ENCODE results near the gene STARD3. TPM values are rescaled to one million over a fixed set of nuclear protein-coding genes. Genes with fewer than 3 reads are reported as not detected.

Gene STARD3
- total and polyA plus RNA-seq, 2 of the 13 experiments (the other 11 are each of a cell fraction or from before 2014, with no cell fraction given), result 34.6 to 100 TPM

- TF ChIP-seq, protein P1, sequence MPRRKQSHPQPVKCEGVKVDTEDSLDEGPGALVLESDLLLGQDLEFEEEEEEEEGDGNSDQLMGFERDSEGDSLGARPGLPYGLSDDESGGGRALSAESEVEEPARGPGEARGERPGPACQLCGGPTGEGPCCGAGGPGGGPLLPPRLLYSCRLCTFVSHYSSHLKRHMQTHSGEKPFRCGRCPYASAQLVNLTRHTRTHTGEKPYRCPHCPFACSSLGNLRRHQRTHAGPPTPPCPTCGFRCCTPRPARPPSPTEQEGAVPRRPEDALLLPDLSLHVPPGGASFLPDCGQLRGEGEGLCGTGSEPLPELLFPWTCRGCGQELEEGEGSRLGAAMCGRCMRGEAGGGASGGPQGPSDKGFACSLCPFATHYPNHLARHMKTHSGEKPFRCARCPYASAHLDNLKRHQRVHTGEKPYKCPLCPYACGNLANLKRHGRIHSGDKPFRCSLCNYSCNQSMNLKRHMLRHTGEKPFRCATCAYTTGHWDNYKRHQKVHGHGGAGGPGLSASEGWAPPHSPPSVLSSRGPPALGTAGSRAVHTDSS (CRISPR knock-in tag; conservative IDR thresholded peaks at IDR 0.05), result no peak
- TF ChIP-seq SYNCRIP (IDR thresholded peaks at IDR 0.05; ENCODE audit: insufficient read depth, low read depth, low read length) (no peak), NFE2 (CRISPR knock-in tag; IDR thresholded peaks at IDR 0.05) (no peak), ZNF124 (CRISPR knock-in tag; IDR thresholded peaks at IDR 0.05) (no peak), ZBTB2 (CRISPR knock-in tag; IDR thresholded peaks at IDR 0.05; ENCODE audit: low read depth) (no peak), TEAD2 (CRISPR knock-in tag; IDR thresholded peaks at IDR 0.05) (no peak), ESRRA (CRISPR knock-in tag; IDR thresholded peaks at IDR 0.05; ENCODE audit: low read depth) (no peak), SAFB2 (CRISPR knock-in tag; IDR thresholded peaks at IDR 0.05; ENCODE audit: borderline replicate concordance, low read depth) (no peak), NFKB2 (CRISPR knock-in tag; IDR thresholded peaks at IDR 0.05; ENCODE audit: borderline replicate concordance) (0 out of 2 replicates have a peak, but pooled peaks have one; percentile 31), RFX1 (IDR thresholded peaks at IDR 0.05) (no peak), MTA3 (CRISPR knock-in tag; IDR thresholded peaks at IDR 0.05) (no peak), RFXANK (CRISPR knock-in tag; IDR thresholded peaks at IDR 0.05) (no peak), KDM3A (CRISPR knock-in tag; IDR thresholded peaks at IDR 0.05; ENCODE audit: low read depth) (peak; percentile 34; the same call in 1 of the 2 replicates)
- TF ChIP-seq, protein P2, sequence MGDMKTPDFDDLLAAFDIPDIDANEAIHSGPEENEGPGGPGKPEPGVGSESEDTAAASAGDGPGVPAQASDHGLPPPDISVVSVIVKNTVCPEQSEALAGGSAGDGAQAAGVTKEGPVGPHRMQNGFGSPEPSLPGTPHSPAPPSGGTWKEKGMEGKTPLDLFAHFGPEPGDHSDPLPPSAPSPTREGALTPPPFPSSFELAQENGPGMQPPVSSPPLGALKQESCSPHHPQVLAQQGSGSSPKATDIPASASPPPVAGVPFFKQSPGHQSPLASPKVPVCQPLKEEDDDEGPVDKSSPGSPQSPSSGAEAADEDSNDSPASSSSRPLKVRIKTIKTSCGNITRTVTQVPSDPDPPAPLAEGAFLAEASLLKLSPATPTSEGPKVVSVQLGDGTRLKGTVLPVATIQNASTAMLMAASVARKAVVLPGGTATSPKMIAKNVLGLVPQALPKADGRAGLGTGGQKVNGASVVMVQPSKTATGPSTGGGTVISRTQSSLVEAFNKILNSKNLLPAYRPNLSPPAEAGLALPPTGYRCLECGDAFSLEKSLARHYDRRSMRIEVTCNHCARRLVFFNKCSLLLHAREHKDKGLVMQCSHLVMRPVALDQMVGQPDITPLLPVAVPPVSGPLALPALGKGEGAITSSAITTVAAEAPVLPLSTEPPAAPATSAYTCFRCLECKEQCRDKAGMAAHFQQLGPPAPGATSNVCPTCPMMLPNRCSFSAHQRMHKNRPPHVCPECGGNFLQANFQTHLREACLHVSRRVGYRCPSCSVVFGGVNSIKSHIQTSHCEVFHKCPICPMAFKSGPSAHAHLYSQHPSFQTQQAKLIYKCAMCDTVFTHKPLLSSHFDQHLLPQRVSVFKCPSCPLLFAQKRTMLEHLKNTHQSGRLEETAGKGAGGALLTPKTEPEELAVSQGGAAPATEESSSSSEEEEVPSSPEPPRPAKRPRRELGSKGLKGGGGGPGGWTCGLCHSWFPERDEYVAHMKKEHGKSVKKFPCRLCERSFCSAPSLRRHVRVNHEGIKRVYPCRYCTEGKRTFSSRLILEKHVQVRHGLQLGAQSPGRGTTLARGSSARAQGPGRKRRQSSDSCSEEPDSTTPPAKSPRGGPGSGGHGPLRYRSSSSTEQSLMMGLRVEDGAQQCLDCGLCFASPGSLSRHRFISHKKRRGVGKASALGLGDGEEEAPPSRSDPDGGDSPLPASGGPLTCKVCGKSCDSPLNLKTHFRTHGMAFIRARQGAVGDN (CRISPR knock-in tag; IDR thresholded peaks at IDR 0.05), result peak; percentile 69
- TF ChIP-seq, protein P3, sequence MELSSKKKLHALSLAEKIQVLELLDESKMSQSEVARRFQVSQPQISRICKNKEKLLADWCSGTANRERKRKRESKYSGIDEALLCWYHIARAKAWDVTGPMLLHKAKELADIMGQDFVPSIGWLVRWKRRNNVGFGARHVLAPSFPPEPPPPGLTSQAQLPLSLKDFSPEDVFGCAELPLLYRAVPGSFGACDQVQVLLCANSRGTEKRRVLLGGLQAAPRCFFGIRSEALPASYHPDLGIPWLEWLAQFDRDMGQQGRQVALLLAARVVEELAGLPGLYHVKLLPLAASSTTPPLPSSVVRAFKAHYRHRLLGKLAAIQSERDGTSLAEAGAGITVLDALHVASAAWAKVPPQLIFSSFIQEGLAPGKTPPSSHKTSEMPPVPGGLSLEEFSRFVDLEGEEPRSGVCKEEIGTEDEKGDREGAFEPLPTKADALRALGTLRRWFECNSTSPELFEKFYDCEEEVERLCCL (CRISPR knock-in tag; IDR thresholded peaks at IDR 0.05; ENCODE audit: borderline replicate concordance), result no peak
- TF ChIP-seq, protein P4, sequence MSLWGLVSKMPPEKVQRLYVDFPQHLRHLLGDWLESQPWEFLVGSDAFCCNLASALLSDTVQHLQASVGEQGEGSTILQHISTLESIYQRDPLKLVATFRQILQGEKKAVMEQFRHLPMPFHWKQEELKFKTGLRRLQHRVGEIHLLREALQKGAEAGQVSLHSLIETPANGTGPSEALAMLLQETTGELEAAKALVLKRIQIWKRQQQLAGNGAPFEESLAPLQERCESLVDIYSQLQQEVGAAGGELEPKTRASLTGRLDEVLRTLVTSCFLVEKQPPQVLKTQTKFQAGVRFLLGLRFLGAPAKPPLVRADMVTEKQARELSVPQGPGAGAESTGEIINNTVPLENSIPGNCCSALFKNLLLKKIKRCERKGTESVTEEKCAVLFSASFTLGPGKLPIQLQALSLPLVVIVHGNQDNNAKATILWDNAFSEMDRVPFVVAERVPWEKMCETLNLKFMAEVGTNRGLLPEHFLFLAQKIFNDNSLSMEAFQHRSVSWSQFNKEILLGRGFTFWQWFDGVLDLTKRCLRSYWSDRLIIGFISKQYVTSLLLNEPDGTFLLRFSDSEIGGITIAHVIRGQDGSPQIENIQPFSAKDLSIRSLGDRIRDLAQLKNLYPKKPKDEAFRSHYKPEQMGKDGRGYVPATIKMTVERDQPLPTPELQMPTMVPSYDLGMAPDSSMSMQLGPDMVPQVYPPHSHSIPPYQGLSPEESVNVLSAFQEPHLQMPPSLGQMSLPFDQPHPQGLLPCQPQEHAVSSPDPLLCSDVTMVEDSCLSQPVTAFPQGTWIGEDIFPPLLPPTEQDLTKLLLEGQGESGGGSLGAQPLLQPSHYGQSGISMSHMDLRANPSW (CRISPR knock-in tag; IDR thresholded peaks at IDR 0.05; ENCODE audit: borderline replicate concordance), result no peak
- TF ChIP-seq, protein P5, sequence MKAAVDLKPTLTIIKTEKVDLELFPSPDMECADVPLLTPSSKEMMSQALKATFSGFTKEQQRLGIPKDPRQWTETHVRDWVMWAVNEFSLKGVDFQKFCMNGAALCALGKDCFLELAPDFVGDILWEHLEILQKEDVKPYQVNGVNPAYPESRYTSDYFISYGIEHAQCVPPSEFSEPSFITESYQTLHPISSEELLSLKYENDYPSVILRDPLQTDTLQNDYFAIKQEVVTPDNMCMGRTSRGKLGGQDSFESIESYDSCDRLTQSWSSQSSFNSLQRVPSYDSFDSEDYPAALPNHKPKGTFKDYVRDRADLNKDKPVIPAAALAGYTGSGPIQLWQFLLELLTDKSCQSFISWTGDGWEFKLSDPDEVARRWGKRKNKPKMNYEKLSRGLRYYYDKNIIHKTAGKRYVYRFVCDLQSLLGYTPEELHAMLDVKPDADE (CRISPR knock-in tag; IDR thresholded peaks at IDR 0.05), result no peak
Observed at GRCh38 chr17:39652587-39653315, 15.8 kb downstream of the STARD3 start (continued).

All from HepG2 (cell line).